Calu3 (cell line): ENCODE data around the gene NDUFC2. TPM values are rescaled to one million over a fixed set of nuclear protein-coding genes. Genes with fewer than 3 reads are reported as not detected.

Source experiments
- BruUV-seq: library from RNA; stranded (reverse); fragments of 400-500 nt; replicated peaks from 2 replicates; lab custom pipeline; 2021; lab: Mats Ljungman, UMichigan
- CTCF ChIA-PET: fragments of 300-600 bp; sonication (Branson Sonifier 250); formaldehyde crosslinking; loops from one replicate; lab custom pipeline; 2022; ENCODE audit warnings: antibody characterized with exemption; lab: Charles Lee
- DNase-seq: peaks from one replicate; pipeline ENCODE4 v3.0.0; 2022
- H3K27ac Mint-ChIP-seq: one replicate; pipeline ENCODE4 v1.8.0; 2022; ENCODE audit warnings: mixed read lengths; ENCODE audit not compliant: unreplicated experiment
- H3K27me3 Mint-ChIP-seq: one replicate; pipeline ENCODE4 v1.8.0; 2022; ENCODE audit warnings: mixed read lengths; ENCODE audit not compliant: unreplicated experiment
- H3K36me3 Mint-ChIP-seq: one replicate; pipeline ENCODE4 v1.8.0; 2022; ENCODE audit warnings: mild to moderate bottlenecking, moderate library complexity, mixed read lengths; ENCODE audit not compliant: insufficient read depth, unreplicated experiment
- H3K4me1 Mint-ChIP-seq: one replicate; pipeline ENCODE4 v1.8.0; 2022; ENCODE audit warnings: mild to moderate bottlenecking, low read depth, mixed read lengths; ENCODE audit not compliant: unreplicated experiment
- H3K4me3 Mint-ChIP-seq: one replicate; pipeline ENCODE4 v1.8.0; 2022; ENCODE audit warnings: mild to moderate bottlenecking, low read depth, moderate library complexity, mixed read lengths; ENCODE audit not compliant: unreplicated experiment
- H3K9me3 Mint-ChIP-seq: one replicate; pipeline ENCODE4 v1.8.0; 2022; ENCODE audit warnings: low read depth, mixed read lengths; ENCODE audit not compliant: unreplicated experiment
- intact Hi-C: fragments of 100-400 bp; cut with micrococcal nuclease; formaldehyde crosslinking; loops from one replicate; pipeline ENCODE4 v1.10.0; 2022; ENCODE audit not compliant: unreplicated experiment
- total RNA-seq: library from RNA; stranded (reverse); gene quantifications from 2 replicates; pipeline ENCODE4 v1.2.3, GENCODE V29; 2022
- TF ChIP-seq, protein P1 (sequence below): fragments of 200-600 bp; IDR thresholded peaks from one replicate; pipeline ENCODE4 v1.8.0; 2022; ENCODE audit warnings: antibody characterized with exemption; ENCODE audit not compliant: unreplicated experiment

NDUFC2 gene
- total RNA-seq, 1 experiment from 2014 or later: 343 TPM

GRCh38 chr11:78065203-78065602, 14.5 kb downstream of the NDUFC2 start:
- intact Hi-C loops: no loop called here
- no peak overlapping the region for H3K27ac Mint-ChIP-seq
- DNase-seq: no peak
- no peaks in the 10 kb centered on the region for H3K4me1 Mint-ChIP-seq
- no peak overlapping the region for H3K4me3 Mint-ChIP-seq
- TF ChIP-seq, protein P1, sequence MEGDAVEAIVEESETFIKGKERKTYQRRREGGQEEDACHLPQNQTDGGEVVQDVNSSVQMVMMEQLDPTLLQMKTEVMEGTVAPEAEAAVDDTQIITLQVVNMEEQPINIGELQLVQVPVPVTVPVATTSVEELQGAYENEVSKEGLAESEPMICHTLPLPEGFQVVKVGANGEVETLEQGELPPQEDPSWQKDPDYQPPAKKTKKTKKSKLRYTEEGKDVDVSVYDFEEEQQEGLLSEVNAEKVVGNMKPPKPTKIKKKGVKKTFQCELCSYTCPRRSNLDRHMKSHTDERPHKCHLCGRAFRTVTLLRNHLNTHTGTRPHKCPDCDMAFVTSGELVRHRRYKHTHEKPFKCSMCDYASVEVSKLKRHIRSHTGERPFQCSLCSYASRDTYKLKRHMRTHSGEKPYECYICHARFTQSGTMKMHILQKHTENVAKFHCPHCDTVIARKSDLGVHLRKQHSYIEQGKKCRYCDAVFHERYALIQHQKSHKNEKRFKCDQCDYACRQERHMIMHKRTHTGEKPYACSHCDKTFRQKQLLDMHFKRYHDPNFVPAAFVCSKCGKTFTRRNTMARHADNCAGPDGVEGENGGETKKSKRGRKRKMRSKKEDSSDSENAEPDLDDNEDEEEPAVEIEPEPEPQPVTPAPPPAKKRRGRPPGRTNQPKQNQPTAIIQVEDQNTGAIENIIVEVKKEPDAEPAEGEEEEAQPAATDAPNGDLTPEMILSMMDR: no peak
- H3K36me3 Mint-ChIP-seq: peaks cover 34% of the 10 kb centered on the region
- no peaks in the 10 kb centered on the region for H3K9me3 Mint-ChIP-seq
- H3K27me3 Mint-ChIP-seq: no peaks in the 10 kb centered on the region
- CTCF ChIA-PET: no interaction called here
- BruUV-seq: no TSS peak

DNA sequence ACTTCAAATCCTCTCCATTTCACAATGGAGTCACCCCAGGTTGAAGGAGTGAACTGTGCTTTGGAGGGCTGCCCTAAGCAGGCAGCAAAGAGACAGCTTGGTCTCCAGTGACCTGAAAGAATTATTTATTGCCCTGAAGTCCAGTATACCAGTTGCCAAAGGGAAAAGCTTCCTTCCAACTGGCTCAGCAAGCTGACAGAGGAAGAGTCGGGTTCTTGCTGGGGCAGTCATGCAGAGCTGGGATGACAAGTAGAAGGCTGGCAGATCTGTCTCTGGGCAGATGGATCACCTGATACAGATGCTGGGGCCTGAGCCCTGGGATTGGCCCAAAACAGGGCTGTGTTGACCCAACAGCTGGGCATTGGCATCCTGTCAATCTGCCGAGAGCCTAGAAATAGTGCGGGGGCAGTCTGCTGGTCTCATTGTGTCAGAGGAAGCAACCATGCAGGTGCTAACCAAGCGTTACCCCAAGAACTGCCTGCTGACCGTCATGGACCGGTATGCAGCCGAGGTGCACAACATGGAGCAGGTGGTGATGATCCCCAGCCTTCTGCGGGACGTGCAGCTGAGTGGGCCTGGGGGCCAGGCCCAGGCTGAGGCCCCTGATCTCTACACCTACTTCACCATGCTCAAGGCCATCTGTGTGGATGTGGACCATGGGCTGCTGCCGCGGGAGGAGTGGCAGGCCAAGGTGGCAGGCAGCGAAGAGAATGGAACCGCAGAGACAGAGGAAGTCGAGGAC, 16.1 kb downstream of the NDUFC2 start, which contains the start of gene THRSP:
TSS of gene THRSP (plus strand) at position 422 of the 742 bp plus-strand sequence. CDS start at position 443, 21 bp downstream.
- TF ChIP-seq, protein P1: no peak
- intact Hi-C loops: no loop called here
- no TSS peak for BruUV-seq
- CTCF ChIA-PET: no interaction called here
- no peaks in the 10 kb centered on the region for H3K27me3 Mint-ChIP-seq
- DNase-seq: no peak
- H3K36me3 Mint-ChIP-seq: peaks cover 24% of the 10 kb centered on the region
- no peak within 1 kb of the TSS for H3K4me3 Mint-ChIP-seq
- no peak within 1 kb of the TSS for H3K27ac Mint-ChIP-seq
- H3K9me3 Mint-ChIP-seq: no peaks in the 10 kb centered on the region
- H3K4me1 Mint-ChIP-seq: no peaks in the 10 kb centered on the region

DNA sequence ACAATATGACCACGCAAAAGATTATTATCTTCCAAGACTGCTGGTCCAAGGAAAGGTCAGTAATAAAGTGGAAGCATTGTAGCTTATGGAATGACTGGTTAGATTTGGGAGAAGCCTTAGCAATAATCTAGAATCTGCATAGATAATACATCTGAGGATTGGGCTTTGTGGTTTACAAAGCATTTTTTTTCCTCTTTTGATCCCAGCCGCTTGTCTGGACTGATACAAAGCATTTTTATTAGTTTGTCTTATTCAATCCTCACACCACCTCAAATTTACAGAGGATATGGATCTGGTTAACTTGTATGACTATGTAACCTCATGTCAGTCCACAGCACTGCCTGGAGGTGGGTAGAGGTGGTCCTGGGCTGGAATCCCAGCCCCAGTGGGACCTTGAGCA, 17.0 kb downstream of the NDUFC2 start:
- no TSS peak for BruUV-seq
- peaks cover 21% of the 10 kb centered on the region for H3K36me3 Mint-ChIP-seq
- CTCF ChIA-PET: no interaction called here
- H3K4me1 Mint-ChIP-seq: no peaks in the 10 kb centered on the region
- no peak overlapping the region for H3K4me3 Mint-ChIP-seq
- H3K9me3 Mint-ChIP-seq: no peaks in the 10 kb centered on the region
- no peak overlapping the region for H3K27ac Mint-ChIP-seq
- no peaks in the 10 kb centered on the region for H3K27me3 Mint-ChIP-seq
- intact Hi-C loops: no loop called here
- no peak for DNase-seq
- TF ChIP-seq, protein P1: no peak

DNA sequence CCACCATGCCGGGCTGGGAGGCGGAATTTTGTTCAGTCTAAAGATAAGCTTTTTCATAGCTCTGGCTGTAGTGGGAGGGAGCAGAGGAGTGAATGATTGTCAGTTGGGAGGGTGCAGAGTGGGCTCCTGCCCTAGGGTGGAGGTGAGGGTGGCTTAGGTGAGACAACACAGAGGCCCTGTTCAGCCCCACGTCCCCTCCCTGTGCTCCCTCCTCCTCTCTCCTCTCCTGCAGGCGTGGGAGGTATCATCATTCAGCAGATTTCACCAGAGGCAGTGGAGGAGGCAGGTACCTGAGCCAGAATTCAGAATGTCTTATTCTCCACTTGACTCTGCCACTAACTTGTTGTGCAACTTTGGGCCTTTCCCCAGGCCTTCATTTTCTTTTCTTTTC, 17.7 kb downstream of the NDUFC2 start:
- Mint-ChIP-seq H3K4me1 (no peaks in the 10 kb centered on the region), H3K4me3 (no peak overlapping the region), H3K9me3 (no peaks in the 10 kb centered on the region), H3K27me3 (no peaks in the 10 kb centered on the region), H3K36me3 (peaks cover 13% of the 10 kb centered on the region), H3K27ac (no peak overlapping the region)
- BruUV-seq: no TSS peak
- CTCF ChIA-PET: no interaction called here
- intact Hi-C loops: no loop called here
- no peak for DNase-seq
- TF ChIP-seq, protein P1: no peak
